ENCODE data around the gene PTPRG. TPM values are rescaled to one million over a fixed set of nuclear protein-coding genes. Genes with fewer than 3 reads are reported as not detected.

PTPRG gene
- total RNA-seq, 1 experiment from 2014 or later: 69.3 TPM

GRCh38 chr3:61907210-61907795 lies 345.9 kb downstream of the PTPRG start:
- peaks cover 16% of the 10 kb centered on the region; the same call in 1 of the 2 replicates for H3K4me1 ChIP-seq (ENCODE audit: insufficient read depth, low read length)
- no peak overlapping the region for H2BK5ac ChIP-seq (ENCODE audit: insufficient read length, low read length)
- DNase-seq: no peak
- no peak overlapping the region for H4K8ac ChIP-seq (replicated peaks; ENCODE audit: insufficient read length, low read depth, low read length)
- H3K79me2 ChIP-seq (ENCODE audit: insufficient read depth, low read length): peaks cover 10% of the 10 kb centered on the region; the same call in 1 of the 2 replicates
- H4K91ac ChIP-seq (ENCODE audit: insufficient read length, low read depth, low read length): no peak overlapping the region
- H3K4me3 Mint-ChIP-seq: no peak overlapping the region
- H2BK20ac ChIP-seq (ENCODE audit: low read depth, low read length, poor library complexity, severe bottlenecking): no peak overlapping the region
- no peak overlapping the region for H3K27ac ChIP-seq (ENCODE audit: insufficient read length, low read depth, low read length)
- H3T11ph ChIP-seq (ENCODE audit: low read length): no peak overlapping the region
- no peaks in the 10 kb centered on the region for H3K27me3 ChIP-seq (ENCODE audit: insufficient read depth, low read length)
- H3K9me3 Mint-ChIP-seq: no peaks in the 10 kb centered on the region
- H3K9me3 ChIP-seq (ENCODE audit: control insufficient read depth, low read depth, low read length): no peaks in the 10 kb centered on the region
- no peak overlapping the region for H2AK5ac ChIP-seq (ENCODE audit: insufficient read length, low read length)
- no peak overlapping the region for H2BK120ac ChIP-seq (ENCODE audit: low read depth, low read length, poor library complexity, severe bottlenecking)
- no peak overlapping the region for H2BK15ac ChIP-seq (ENCODE audit: low read depth, low read length)
- TF ChIP-seq CTCF (conservative IDR thresholded peaks at IDR 0.05): no peak
- no peak overlapping the region for H2BK12ac ChIP-seq (ENCODE audit: insufficient read length, low read depth, low read length)
- no peak overlapping the region for H2AFZ ChIP-seq (ENCODE audit: low read length)
- H3K27me3 Mint-ChIP-seq (ENCODE audit: low read depth): no peaks in the 10 kb centered on the region
- H4K5ac ChIP-seq (ENCODE audit: insufficient read length, low read depth, low read length): no peak overlapping the region
- H3K23me2 ChIP-seq (ENCODE audit: insufficient read length, low read depth, low read length, poor library complexity, severe bottlenecking): no peaks in the 10 kb centered on the region
- no peak overlapping the region for H3K18ac ChIP-seq (ENCODE audit: insufficient read length, low read depth, low read length)
- H3K14ac ChIP-seq (ENCODE audit: insufficient read depth, low read length): no peak overlapping the region
- no peak overlapping the region for H3K9ac ChIP-seq (ENCODE audit: extremely low read depth, insufficient read length, low read length)
- no peak overlapping the region for H3K4me2 ChIP-seq (ENCODE audit: insufficient read depth, insufficient read length, low read length)
- no peaks in the 10 kb centered on the region for H4K20me1 ChIP-seq (ENCODE audit: control insufficient read depth, insufficient read depth, insufficient read length)
- H3K36me3 Mint-ChIP-seq (ENCODE audit: insufficient read depth in 1 of 3, low read depth in 3 of 3): no peaks in the 10 kb centered on the region
- WGBS (ENCODE audit: extremely low coverage, insufficient read length, low lambda C conversion rate): no CpG with 5 or more reads among the region's 7 CpGs
- H3K27ac Mint-ChIP-seq: peak overlapping the region in 1 of 3 experiments; percentile 30; a peak in 3 of 7 replicates
- peaks cover 50 to 61% of the 10 kb centered on the region in 2 experiments for H3K4me1 Mint-ChIP-seq
- no peak overlapping the region for H3K56ac ChIP-seq (ENCODE audit: insufficient read length, low read depth, low read length)
- peaks cover 3% of the 10 kb centered on the region for H3K79me1 ChIP-seq (ENCODE audit: insufficient read depth, low read depth, low read length, poor library complexity, severe bottlenecking)
- H3K23ac ChIP-seq (ENCODE audit: insufficient read length, low read depth, low read length): no peak overlapping the region
- H3K4ac ChIP-seq (ENCODE audit: low read depth, low read length): no peak overlapping the region
